ENCODE data around the gene DGCR2.
"Not testable (repeated sequence)": the region's sequence is repeated elsewhere in the genome, so short reads cannot be mapped to it uniquely, and the experiment has no call there.

DNA sequence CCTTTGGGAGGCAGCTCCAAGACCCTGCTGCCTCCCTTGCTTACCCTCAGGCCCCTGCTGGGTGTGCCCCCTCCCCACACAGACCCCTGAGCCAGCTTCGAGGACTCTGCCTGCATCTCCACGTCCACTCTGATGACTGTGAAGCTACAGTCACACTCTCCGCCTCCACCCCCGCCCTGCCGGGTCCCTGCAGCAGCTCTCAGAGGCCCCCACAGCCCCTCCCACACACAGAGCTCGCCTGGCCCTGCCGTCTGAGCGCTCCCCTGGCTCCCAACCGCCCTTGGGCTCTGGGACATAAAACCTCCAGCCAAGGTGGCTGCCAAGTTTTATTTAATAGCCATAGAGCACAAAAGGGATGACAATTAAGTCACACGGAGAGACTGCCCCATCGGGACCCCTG lies 96.1 kb downstream of the DGCR2 start:
- not testable (repeated sequence) for TF ChIP-seq POLR2A (IDR thresholded peaks at IDR 0.05)
- TF ChIP-seq, protein P1, sequence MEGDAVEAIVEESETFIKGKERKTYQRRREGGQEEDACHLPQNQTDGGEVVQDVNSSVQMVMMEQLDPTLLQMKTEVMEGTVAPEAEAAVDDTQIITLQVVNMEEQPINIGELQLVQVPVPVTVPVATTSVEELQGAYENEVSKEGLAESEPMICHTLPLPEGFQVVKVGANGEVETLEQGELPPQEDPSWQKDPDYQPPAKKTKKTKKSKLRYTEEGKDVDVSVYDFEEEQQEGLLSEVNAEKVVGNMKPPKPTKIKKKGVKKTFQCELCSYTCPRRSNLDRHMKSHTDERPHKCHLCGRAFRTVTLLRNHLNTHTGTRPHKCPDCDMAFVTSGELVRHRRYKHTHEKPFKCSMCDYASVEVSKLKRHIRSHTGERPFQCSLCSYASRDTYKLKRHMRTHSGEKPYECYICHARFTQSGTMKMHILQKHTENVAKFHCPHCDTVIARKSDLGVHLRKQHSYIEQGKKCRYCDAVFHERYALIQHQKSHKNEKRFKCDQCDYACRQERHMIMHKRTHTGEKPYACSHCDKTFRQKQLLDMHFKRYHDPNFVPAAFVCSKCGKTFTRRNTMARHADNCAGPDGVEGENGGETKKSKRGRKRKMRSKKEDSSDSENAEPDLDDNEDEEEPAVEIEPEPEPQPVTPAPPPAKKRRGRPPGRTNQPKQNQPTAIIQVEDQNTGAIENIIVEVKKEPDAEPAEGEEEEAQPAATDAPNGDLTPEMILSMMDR (IDR thresholded peaks at IDR 0.05), result not testable (repeated sequence)
